Measurements from ENCODE around the gene FAM20A.

FAM20A gene

DNA sequence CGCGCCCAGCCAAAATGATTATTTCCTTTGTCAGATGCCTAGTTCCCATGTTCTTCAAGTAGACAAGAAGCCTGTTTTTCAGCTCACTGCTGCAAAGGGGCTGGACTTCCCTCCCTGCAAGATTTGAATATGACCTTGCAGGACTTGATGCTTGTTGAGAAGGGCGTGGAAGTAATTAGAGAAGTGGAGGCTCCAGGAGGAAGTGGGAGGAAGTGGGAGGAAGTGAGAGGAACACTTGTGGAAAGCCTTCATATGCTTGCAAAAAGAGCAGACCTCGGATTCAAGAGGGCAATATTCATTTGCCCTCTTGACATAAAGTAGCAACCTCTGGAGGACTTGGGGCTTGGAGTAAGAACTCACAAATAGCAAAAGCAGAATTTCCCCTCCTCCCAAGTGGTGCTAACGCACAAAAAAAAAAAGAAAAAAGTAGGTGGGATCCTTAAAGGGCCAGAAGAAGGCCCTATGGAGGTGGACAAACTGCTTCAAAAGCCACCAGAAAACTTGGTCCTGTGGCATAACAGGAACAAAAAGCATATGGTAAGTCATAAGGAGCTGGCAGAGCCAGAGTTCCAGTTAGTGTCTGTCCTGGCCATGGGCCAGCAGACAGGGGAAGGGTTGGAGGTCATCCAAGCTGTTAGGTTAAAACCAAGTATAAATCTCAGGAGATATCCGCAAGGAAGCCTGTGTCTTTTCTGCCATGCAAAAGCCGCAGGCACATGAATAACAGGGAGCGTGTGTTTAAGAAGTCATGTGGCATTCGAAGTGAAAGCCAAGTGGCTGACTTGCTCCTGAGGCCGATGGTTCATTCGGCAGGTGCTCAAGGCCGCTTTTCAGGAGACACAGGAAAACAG is 109.6 kb downstream of the FAM20A start:
- Histone ChIP-seq H4K20me1 (ENCODE audit: insufficient read depth, low read length) (no peaks in the 10 kb centered on the region), H3K79me2 (ENCODE audit: insufficient read depth, low read length) (no peaks in the 10 kb centered on the region), H3K4me2 (ENCODE audit: low read length) (peak overlapping the region; percentile 24), H3K9me2 (ENCODE audit: low read depth, low read length) (no peaks in the 10 kb centered on the region), H3K4me3 (ENCODE audit: low read depth, low read length, poor library complexity, severe bottlenecking) (no peak overlapping the region), H3F3A (ENCODE audit: insufficient read depth, low read length) (peaks cover 8% of the 10 kb centered on the region; the same call in 1 of the 2 replicates), H2AFZ (ENCODE audit: low read length) (no peak overlapping the region), H3K36me3 (ENCODE audit: insufficient read depth, low read length) (no peaks in the 10 kb centered on the region), H3K27ac (ENCODE audit: low read depth, low read length, poor library complexity, severe bottlenecking) (peak overlapping the region; percentile 93), H3K9ac (ENCODE audit: low read length) (peak overlapping the region; percentile 55; the same call in 1 of the 2 replicates), H3K9me3 (ENCODE audit: low read length) (no peaks in the 10 kb centered on the region), H3K27me3 (ENCODE audit: insufficient read depth, low read length) (no peaks in the 10 kb centered on the region), H3K4me1 (ENCODE audit: insufficient read depth, low read length, severe bottlenecking) (peaks cover 57% of the 10 kb centered on the region)
- TF ChIP-seq, protein P1, sequence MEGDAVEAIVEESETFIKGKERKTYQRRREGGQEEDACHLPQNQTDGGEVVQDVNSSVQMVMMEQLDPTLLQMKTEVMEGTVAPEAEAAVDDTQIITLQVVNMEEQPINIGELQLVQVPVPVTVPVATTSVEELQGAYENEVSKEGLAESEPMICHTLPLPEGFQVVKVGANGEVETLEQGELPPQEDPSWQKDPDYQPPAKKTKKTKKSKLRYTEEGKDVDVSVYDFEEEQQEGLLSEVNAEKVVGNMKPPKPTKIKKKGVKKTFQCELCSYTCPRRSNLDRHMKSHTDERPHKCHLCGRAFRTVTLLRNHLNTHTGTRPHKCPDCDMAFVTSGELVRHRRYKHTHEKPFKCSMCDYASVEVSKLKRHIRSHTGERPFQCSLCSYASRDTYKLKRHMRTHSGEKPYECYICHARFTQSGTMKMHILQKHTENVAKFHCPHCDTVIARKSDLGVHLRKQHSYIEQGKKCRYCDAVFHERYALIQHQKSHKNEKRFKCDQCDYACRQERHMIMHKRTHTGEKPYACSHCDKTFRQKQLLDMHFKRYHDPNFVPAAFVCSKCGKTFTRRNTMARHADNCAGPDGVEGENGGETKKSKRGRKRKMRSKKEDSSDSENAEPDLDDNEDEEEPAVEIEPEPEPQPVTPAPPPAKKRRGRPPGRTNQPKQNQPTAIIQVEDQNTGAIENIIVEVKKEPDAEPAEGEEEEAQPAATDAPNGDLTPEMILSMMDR (IDR thresholded peaks at IDR 0.05; ENCODE audit: low read length), result no peak
- no peak for TF ChIP-seq EZH2 (IDR thresholded peaks at IDR 0.05; ENCODE audit: borderline replicate concordance, low read length)

DNA sequence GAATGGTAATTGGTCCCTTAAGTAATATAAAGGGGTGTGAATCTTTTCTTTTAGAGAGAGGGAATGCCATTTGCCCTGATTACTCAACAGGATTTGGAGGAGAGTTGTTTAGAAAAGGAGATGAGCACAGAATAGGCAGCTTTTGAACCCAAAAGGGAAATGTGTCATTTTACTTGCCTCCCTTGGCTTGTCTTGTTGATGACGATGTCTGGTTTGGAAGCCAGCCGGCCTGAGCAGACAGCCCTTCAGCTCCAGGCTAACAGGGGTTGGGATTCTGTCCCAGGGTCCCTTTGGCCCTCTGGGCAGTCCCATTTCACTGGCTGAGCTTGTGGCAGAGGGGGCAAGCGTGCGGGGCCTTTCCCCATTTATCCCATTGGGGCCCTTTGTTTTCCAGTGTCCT is 111.2 kb downstream of the FAM20A start:
- no peak overlapping the region; the same call in 1 of the 2 replicates for H3K4me2 ChIP-seq (ENCODE audit: low read length)
- H3K4me3 ChIP-seq (ENCODE audit: low read depth, low read length, poor library complexity, severe bottlenecking), result no peak overlapping the region
- no peak overlapping the region for H2AFZ ChIP-seq (ENCODE audit: low read length)
- no peaks in the 10 kb centered on the region for H3K79me2 ChIP-seq (ENCODE audit: insufficient read depth, low read length)
- H4K20me1 ChIP-seq (ENCODE audit: insufficient read depth, low read length), result no peaks in the 10 kb centered on the region
- H3K4me1 ChIP-seq (ENCODE audit: insufficient read depth, low read length, severe bottlenecking), result peaks cover 64% of the 10 kb centered on the region
- peaks cover under 1% of the 10 kb centered on the region; the same call in 1 of the 2 replicates for H3F3A ChIP-seq (ENCODE audit: insufficient read depth, low read length)
- H3K36me3 ChIP-seq (ENCODE audit: insufficient read depth, low read length), result no peaks in the 10 kb centered on the region
- H3K9me3 ChIP-seq (ENCODE audit: low read length), result no peaks in the 10 kb centered on the region
- peak overlapping the region; percentile 93 for H3K27ac ChIP-seq (ENCODE audit: low read depth, low read length, poor library complexity, severe bottlenecking)
- H3K27me3 ChIP-seq (ENCODE audit: insufficient read depth, low read length), result no peaks in the 10 kb centered on the region
- H3K9me2 ChIP-seq (ENCODE audit: low read depth, low read length), result no peaks in the 10 kb centered on the region
- H3K9ac ChIP-seq (ENCODE audit: low read length), result peak overlapping the region; percentile 55; the same call in 1 of the 2 replicates
- TF ChIP-seq, protein P1 (IDR thresholded peaks at IDR 0.05; ENCODE audit: low read length), result no peak
- no peak for TF ChIP-seq EZH2 (IDR thresholded peaks at IDR 0.05; ENCODE audit: borderline replicate concordance, low read length)

All from OCI-LY1 (cell line).